MCF 10A (cell line): ENCODE measurements around the gene PRSS12. TPM values are rescaled to one million over a fixed set of nuclear protein-coding genes. Genes with fewer than 3 reads are reported as not detected.
A peak's percentile ranks its signal among the peaks of the same experiment; 100 is the strongest.

Experiments
- BruUV-seq: library from RNA; stranded (reverse); fragments of 400-500 nt; replicated peaks from 2 replicates; lab custom pipeline; 2021; lab: Mats Ljungman, UMichigan
- CTCF ChIA-PET: fragments of 300-600 bp; sonication (Branson Sonifier 250); formaldehyde crosslinking; extraction: SDS; loops from one replicate; lab custom pipeline; 2021; ENCODE audit warnings: antibody characterized with exemption, inconsistent platforms; lab: Yijun Ruan, JAX
- POLR2A ChIA-PET: fragments of 300-600, 350-650 bp; sonication (Branson Sonifier 250); formaldehyde crosslinking; extraction: SDS; loops from one replicate; lab custom pipeline; 2020; ENCODE audit warnings: antibody characterized with exemption, inconsistent platforms; lab: Yijun Ruan, JAX
- DNase-seq: peaks from one replicate; pipeline ENCODE4 v3.0.0-alpha.2; 2018; ENCODE audit not compliant: unreplicated experiment
- H3K27ac Mint-ChIP-seq: one replicate; pipeline ENCODE4 v1.8.0; 2022; ENCODE audit warnings: mild to moderate bottlenecking, low read depth, mixed read lengths; ENCODE audit not compliant: unreplicated experiment
- H3K27me3 Mint-ChIP-seq: one replicate; pipeline ENCODE4 v1.8.0; 2022; ENCODE audit warnings: mixed read lengths; ENCODE audit not compliant: insufficient read depth, unreplicated experiment
- H3K36me3 Mint-ChIP-seq: one replicate; pipeline ENCODE4 v1.8.0; 2022; ENCODE audit warnings: mild to moderate bottlenecking, moderate library complexity, mixed read lengths; ENCODE audit not compliant: insufficient read depth, unreplicated experiment
- H3K4me1 Mint-ChIP-seq: one replicate; pipeline ENCODE4 v1.8.0; 2022; ENCODE audit warnings: mixed read lengths; ENCODE audit not compliant: insufficient read depth, unreplicated experiment
- H3K4me3 Mint-ChIP-seq: one replicate; pipeline ENCODE4 v1.8.0; 2022; ENCODE audit warnings: mild to moderate bottlenecking, moderate library complexity, mixed read lengths; ENCODE audit not compliant: unreplicated experiment
- H3K9me3 Mint-ChIP-seq: one replicate; pipeline ENCODE4 v1.8.0; 2022; ENCODE audit warnings: mixed read lengths; ENCODE audit not compliant: unreplicated experiment
- CTCF ChIP-seq: fragments of 200-600 bp; IDR thresholded peaks from one replicate; pipeline ENCODE4 v1.8.0; 2022; ENCODE audit warnings: antibody characterized with exemption, mild to moderate bottlenecking; ENCODE audit not compliant: unreplicated experiment
- intact Hi-C: fragments of 100-400 bp; cut with micrococcal nuclease; formaldehyde crosslinking; loops from 2 replicates; pipeline ENCODE4 v1.14.1; 2022
- total RNA-seq: library from RNA; stranded (reverse); gene quantifications from 2 replicates; pipeline ENCODE4 v1.2.3, GENCODE V29; 2022

The PRSS12 gene
- total RNA-seq, 1 experiment from 2014 or later = 10.7 TPM

- intact Hi-C loops = no loop called here
- no peak for DNase-seq
- Mint-ChIP-seq H3K27me3 (no peaks in the 10 kb centered on the region), H3K4me1 (no peaks in the 10 kb centered on the region), H3K27ac (no peak overlapping the region), H3K4me3 (no peak overlapping the region), H3K9me3 (no peaks in the 10 kb centered on the region), H3K36me3 (no peaks in the 10 kb centered on the region)
- ChIA-PET CTCF (interaction anchor here (0.7 to 0.8 kb wide), 2 partner anchors 33 to 523 kb away, joined by 4 read pairs; no protein-coding TSS in a partner anchor), POLR2A (no interaction called here)
- no peak for TF ChIP-seq CTCF
- no TSS peak for BruUV-seq
Measured at GRCh38 chr4:118326585-118326984, 26.2 kb downstream of the PRSS12 start.

- CTCF ChIA-PET = no interaction called here
- H3K27me3 Mint-ChIP-seq = no peaks in the 10 kb centered on the region
- DNase-seq = no peak
- no peaks in the 10 kb centered on the region for H3K9me3 Mint-ChIP-seq
- intact Hi-C loops = no loop called here
- POLR2A ChIA-PET = no interaction called here
- no peaks in the 10 kb centered on the region for H3K4me1 Mint-ChIP-seq
- no peak overlapping the region for H3K4me3 Mint-ChIP-seq
- H3K27ac Mint-ChIP-seq = no peak overlapping the region
- BruUV-seq = no TSS peak
- TF ChIP-seq CTCF = no peak
- H3K36me3 Mint-ChIP-seq = no peaks in the 10 kb centered on the region
Measured at GRCh38 chr4:118325431-118325830, 27.4 kb downstream of the PRSS12 start.

GRCh38 chr4:118322831-118323502 lies 29.8 kb downstream of the PRSS12 start:
- CTCF ChIA-PET = no interaction called here
- POLR2A ChIA-PET = no interaction called here
- BruUV-seq = no TSS peak
- no peak for DNase-seq
- Mint-ChIP-seq H3K36me3 (no peaks in the 10 kb centered on the region), H3K27me3 (no peaks in the 10 kb centered on the region), H3K4me3 (no peak overlapping the region), H3K9me3 (no peaks in the 10 kb centered on the region), H3K27ac (no peak overlapping the region), H3K4me1 (peaks cover 6% of the 10 kb centered on the region)
- intact Hi-C loops = no loop called here
- no peak for TF ChIP-seq CTCF

- no peaks in the 10 kb centered on the region for H3K36me3 Mint-ChIP-seq
- no peak overlapping the region for H3K4me3 Mint-ChIP-seq
- H3K9me3 Mint-ChIP-seq = no peaks in the 10 kb centered on the region
- intact Hi-C loops = no loop called here
- no peak overlapping the region for H3K27ac Mint-ChIP-seq
- peaks cover 6% of the 10 kb centered on the region for H3K4me1 Mint-ChIP-seq
- no TSS peak for BruUV-seq
- TF ChIP-seq CTCF = no peak
- peak; percentile 44 for DNase-seq
- ChIA-PET POLR2A (no interaction called here), CTCF (no interaction called here)
- no peaks in the 10 kb centered on the region for H3K27me3 Mint-ChIP-seq
Measured at GRCh38 chr4:118318931-118319330, 33.9 kb downstream of the PRSS12 start.
